Daoy (cell line): Measurements from ENCODE around the gene LEF1. TPM values are rescaled to one million over a fixed set of nuclear protein-coding genes. Genes with fewer than 3 reads are reported as not detected.
"Not testable (repeated sequence)": the region's sequence is repeated elsewhere in the genome, so short reads cannot be mapped to it uniquely, and the experiment has no call there.

ENCODE experiments used
- DNase-seq: peaks from one replicate; pipeline ENCODE4 v3.0.0-alpha.2; 2015; ENCODE audit warnings: low read depth
- total RNA-seq: library from RNA; depleted of rRNA; stranded (reverse); fragments of >200 nt; shearing (Covaris generic); gene quantifications from 2 replicates; pipeline ENCODE4 v1.2.3, GENCODE V29; 2014

LEF1 gene
- total RNA-seq, 1 experiment from 2014 or later: 19.7 TPM

- DNase-seq: no peak
Observed at GRCh38 chr4:108034565-108034964, 134.2 kb downstream of the LEF1 start.

GRCh38 chr4:108033348-108033747 is 135.4 kb downstream of the LEF1 start:
- DNase-seq: no peak

- DNase-seq: no peak
Observed at GRCh38 chr4:108031427-108032083, 137.2 kb downstream of the LEF1 start.

DNA sequence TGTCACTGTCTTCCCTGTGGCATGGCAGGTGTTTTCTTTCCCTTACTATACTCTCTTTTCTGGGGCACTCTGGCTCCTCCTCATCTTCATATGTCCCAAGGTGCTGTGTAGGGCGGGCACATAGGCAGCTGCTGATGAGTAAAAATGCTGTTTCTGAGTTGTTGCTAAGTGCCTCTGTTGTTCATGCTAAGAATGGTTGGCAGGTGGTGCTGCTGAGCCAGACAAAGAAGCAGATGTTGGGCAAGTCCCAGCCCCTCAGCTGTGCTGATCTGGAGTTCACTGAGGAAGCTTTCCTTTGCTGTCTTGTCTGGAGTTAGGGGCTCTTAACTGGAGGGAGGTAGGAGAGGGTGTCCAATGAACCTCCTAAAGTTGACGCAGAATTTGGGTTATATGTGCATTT is 138.4 kb downstream of the LEF1 start:
- no peak for DNase-seq

DNA sequence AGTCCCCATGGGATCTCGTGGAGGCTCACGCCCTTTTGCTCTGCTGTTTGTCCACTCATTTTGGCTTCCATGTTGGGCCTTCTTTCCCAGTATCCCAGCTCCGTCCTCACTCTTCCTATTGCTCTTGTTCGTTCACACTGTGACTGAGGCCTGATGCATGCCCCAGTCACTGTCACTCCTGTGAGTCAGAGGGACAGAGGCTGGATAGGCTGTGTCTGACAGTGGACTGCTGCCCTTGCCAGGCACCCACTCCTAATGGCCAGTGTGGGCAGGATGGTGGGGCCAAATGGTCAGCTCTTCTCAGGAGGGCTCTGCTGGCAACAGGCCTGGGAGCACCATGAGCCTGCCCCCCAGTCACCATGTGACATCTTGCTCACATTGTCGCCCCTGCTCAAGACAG is 139.0 kb downstream of the LEF1 start:
- no peak for DNase-seq

GRCh38 chr4:108029016-108029720 is 139.6 kb downstream of the LEF1 start:
- DNase-seq: no peak

DNA sequence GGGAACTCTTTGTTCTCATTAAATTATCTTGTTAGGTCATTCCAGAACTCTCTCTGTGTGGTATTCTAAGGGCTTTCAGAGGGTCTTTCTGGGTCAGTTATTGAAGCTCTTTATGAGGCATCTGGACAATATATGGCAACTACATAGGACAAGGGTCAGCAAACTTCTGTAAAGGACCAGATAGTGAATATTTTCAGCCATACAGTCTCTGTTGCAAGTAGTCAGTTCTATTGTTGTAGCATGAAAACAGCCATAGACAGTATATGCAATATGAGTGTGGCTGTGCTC is 143.9 kb downstream of the LEF1 start:
- no peak for DNase-seq

DNA sequence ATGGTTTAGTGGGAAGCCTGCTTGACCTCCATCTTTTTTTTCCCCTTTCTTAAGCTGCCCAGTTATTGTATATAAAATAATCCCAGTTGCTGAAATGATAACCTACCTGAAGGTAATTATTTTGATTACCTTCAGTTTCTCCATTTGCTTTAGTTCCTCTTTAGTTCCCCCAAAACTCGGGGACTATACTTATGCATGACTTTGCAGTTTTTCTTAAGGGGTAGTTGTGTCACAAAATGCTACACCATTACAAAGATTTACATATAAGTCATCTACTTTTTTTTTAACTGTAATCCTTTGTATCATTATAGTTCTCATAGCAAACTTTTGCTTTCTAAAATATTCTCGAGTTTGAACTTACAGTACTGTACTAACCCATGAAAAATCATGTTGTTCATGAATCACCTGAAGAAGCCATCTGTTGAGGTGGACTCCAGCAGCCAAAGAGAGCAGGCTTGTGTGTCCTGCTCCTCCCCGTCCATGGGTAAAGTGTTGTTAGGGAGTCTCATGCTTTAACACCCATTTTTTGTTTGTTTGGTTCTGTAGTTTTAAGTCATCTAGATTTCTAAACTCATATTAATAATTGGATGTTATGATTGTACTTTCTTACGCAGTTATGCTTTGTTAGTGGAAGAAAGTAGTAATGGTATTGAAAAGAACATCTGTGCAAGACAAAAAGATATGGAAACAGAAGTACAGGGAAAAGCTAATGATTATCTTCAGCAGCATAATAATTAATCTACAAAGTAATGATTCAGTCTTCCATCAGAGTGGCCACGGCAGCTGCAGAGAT is 144.5 kb downstream of the LEF1 start:
- DNase-seq: no peak

GRCh38 chr4:108018884-108019187 is 149.9 kb downstream of the LEF1 start:
- no peak for DNase-seq

GRCh38 chr4:108018040-108018883 is 150.5 kb downstream of the LEF1 start:
- peak; percentile 43 for DNase-seq

DNA sequence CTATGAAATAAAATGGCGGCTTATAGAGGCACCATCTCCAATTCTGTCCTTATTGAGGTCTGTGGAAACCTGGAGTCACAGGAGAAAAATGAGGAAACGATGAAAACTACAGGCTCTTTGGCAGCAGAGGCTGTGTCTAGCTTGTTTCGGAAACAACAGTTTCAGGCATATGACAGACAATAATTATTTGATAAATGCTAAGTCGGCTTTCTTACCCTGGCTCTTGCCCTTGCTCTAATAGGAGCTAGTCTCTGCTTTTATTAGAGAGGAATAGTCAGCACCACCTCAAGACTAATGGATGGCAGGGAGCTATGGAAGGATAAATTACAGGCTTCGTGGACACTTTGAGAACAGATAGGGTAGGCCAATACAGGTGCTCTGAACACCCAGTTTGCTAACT is 154.8 kb downstream of the LEF1 start:
- DNase-seq: no peak

DNA sequence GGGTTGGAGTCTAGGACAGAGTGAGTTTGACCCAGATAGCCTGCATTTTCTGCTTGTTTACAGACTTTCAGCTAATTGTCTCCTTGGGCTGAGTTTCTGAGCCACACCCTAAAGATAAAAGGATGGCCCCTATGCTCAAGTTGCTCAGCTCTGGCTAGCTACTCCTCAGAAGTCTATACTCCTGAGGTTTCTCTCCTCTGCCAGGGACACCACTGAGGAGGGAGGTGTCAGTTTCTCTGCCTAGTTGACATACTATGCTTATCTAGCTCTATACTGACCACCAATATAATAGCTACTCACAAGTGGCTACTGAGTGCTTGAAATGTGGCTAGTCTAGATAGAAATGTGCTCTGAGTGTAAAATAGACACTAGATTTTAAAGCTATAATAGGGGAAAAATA is 155.4 kb downstream of the LEF1 start:
- no peak for DNase-seq

DNA sequence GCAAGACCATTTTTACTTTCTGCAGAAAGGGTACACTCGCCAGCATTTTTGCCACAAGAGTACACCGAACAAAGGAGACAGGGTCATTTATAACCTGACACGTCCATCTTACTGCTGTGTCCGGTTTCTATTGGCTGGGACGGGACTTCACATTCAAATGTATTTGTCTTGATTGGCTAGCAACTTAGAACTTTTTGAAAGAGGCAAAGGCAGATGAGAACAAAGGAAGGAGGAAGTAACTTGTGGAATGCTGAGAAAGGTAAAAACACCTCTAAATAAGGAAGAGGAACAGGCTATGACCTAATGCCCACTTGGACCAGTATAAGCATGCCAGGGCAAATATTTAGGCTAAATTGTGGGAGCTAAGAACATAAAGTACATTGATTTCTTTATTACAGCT is 156.3 kb downstream of the LEF1 start:
- not testable (repeated sequence) for DNase-seq

GRCh38 chr4:108010167-108010566 is 158.6 kb downstream of the LEF1 start:
- DNase-seq: no peak

DNA sequence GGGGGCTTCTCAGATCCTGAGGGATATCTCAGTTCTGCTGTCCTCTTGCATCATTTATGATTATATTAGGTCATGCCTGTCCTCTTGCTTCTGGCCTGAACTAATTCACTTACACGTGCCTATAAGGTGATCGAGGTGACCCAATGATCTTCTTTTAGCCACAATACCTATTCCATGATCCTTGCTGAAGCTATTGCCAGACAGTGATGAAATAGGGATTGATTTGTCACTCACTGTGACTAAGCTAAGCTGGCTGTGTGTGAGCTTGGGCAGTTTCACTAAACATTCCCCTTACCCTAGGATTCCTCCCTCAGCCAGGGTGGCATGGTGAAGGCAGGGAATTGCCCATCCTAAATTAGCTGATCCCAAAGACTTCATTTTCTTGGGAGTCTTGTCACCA is 160.0 kb downstream of the LEF1 start:
- DNase-seq: no peak

DNA sequence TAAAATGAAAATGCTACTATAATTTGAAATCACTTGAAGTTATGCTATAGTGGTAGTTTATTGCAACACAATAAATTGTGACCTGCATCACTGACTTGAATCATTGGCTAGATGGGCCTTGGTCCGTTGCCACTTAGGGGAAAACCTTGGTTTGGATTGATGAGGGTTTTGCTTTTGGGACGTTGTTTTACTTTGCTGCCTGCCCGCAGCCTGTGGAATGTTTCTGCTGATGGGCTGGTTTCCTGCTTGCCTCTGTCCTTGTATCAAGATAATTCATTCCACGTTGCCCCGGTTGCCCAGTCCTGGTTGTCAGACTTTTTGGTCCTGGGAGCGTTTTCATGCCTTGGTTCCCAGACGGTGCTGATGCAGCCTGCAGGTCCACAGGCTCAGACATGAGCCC is 160.7 kb downstream of the LEF1 start:
- DNase-seq: no peak

GRCh38 chr4:108006361-108006760 is 162.4 kb downstream of the LEF1 start:
- DNase-seq: no peak

DNA sequence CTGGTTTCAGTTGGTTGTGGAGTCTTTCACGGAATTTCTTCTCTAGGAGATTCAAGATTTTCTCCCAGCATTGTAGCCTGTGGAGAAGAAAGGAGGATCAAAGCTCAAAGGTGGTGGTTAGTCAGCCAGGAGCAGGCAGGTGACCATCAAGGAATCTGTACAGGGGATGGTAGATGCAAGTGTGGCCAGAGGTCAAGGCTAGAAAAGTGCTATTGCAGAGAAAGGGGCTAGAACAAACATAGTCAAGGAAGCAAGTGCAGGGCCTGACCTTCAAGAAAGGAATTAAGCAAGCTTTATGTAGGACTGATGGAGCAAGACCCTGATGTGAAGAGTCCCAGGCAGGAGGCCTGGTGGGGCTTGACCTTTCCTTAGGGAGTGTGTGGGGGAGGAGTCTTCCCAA is 162.9 kb downstream of the LEF1 start:
- DNase-seq: no peak

DNA sequence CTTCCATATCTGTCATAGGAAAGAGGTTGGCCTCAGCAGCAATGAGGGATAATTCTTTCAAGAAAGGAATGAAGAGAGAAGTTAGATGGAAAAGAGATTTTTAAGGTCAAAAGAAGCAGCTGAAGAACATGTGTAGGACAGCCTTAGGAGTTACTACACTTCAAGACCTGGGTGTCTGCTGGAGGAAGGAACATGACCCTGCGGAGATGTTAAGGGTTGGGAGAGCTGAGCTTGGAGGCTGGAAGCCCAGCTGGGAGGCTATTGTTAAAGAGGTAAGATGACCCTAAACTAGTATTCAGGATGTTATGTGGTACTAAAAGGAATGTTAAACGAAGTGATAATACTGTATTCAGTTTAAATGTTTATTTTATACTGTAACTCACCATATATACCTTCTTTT is 164.1 kb downstream of the LEF1 start:
- DNase-seq: no peak

GRCh38 chr4:108003982-108004515 is 164.7 kb downstream of the LEF1 start:
- DNase-seq: no peak

DNA sequence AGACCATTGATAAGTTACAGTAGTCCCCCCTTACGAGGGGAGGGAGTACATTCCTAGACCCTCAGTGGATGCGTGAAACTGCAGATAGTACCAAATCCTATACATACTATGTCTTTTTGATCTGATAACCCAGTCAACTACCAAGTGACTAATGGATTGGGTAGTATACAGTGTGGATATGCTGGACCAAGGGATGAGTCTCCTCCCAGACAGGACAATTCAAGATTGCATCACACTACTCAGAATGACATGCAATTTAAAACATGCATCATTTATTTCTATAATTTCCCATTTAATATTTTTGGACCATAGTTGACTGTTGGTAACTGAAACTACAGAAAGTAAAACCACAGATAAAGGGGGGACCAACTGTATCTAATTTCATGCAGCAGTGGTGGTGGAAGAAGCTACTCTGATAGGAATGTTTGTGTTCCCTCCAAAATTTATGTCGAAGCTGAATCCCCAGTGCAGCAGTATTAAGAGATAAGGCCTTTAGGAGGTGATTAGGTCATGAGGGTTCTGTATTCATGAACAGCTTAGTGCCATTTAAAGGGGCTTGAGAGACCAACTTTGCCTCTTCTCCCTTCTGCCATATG is 167.1 kb downstream of the LEF1 start:
- no peak for DNase-seq
